Astrocyte (in vitro differentiated cells and primary cell): ENCODE measurements around the gene SCN1B. TPM values are rescaled to one million over a fixed set of nuclear protein-coding genes. Genes with fewer than 3 reads are reported as not detected.

ENCODE experiments used
- DNase-seq: peaks from one replicate; pipeline ENCODE4 v3.0.0-alpha.2; 2010; ENCODE audit warnings: low read depth
- FAIRE-seq: peaks from 2 replicates; lab custom pipeline; 2011; peaks lifted over from hg19 to GRCh38; lab: Jason Lieb, UNC
- H2AFZ ChIP-seq: 2 replicates; pipeline ENCODE4 v1.6.0; 2012; ENCODE audit warnings: low read depth, low read length, inconsistent platforms
- H3K27ac ChIP-seq: 2 replicates; pipeline ENCODE4 v1.5.1; 2011; ENCODE audit warnings: low read depth, low read length, inconsistent platforms
- H3K27me3 ChIP-seq: 2 replicates; pipeline ENCODE4 v1.6.0; 2011; ENCODE audit warnings: low read length, inconsistent platforms; ENCODE audit not compliant: insufficient read depth
- H3K36me3 ChIP-seq: 2 replicates; pipeline ENCODE4 v1.5.1; 2011; ENCODE audit warnings: low read length, inconsistent platforms; ENCODE audit not compliant: insufficient read depth
- H3K4me1 ChIP-seq: 2 replicates; pipeline ENCODE4 v1.5.1; 2011; ENCODE audit warnings: low read length, inconsistent platforms; ENCODE audit not compliant: insufficient read depth
- H3K4me2 ChIP-seq: 2 replicates; pipeline ENCODE4 v1.6.0; 2012; ENCODE audit warnings: low read length, inconsistent platforms
- H3K4me3 ChIP-seq: 2 replicates; pipeline ENCODE4 v1.5.1; 2011; ENCODE audit warnings: low read depth, mild to moderate bottlenecking, low read length, inconsistent platforms; ENCODE audit not compliant: insufficient read depth
- H3K79me2 ChIP-seq: 2 replicates; pipeline ENCODE4 v1.6.0; 2012; ENCODE audit warnings: mild to moderate bottlenecking, low read length, inconsistent platforms; ENCODE audit not compliant: insufficient read depth
- H3K9ac ChIP-seq: 2 replicates; pipeline ENCODE4 v1.6.0; 2012; ENCODE audit warnings: mild to moderate bottlenecking, low read length, inconsistent platforms
- H3K9me3 ChIP-seq: 2 replicates; pipeline ENCODE4 v1.5.1; 2012; ENCODE audit warnings: low read depth, mild to moderate bottlenecking, low read length, inconsistent platforms; ENCODE audit not compliant: insufficient read depth
- H4K20me1 ChIP-seq: 2 replicates; pipeline ENCODE4 v1.6.0; 2012; ENCODE audit warnings: low read length, inconsistent platforms; ENCODE audit not compliant: insufficient read depth
- H3K27ac Mint-ChIP-seq: one replicate; pipeline ENCODE4 v1.8.0; 2021; ENCODE audit warnings: mild to moderate bottlenecking, mixed read lengths; ENCODE audit not compliant: unreplicated experiment
- H3K27me3 Mint-ChIP-seq: one replicate; pipeline ENCODE4 v1.8.0; 2021; ENCODE audit warnings: low read depth, mixed read lengths; ENCODE audit not compliant: unreplicated experiment
- H3K36me3 Mint-ChIP-seq: one replicate; pipeline ENCODE4 v1.8.0; 2021; ENCODE audit warnings: low read depth, mixed read lengths; ENCODE audit not compliant: unreplicated experiment
- H3K4me1 Mint-ChIP-seq: one replicate; pipeline ENCODE4 v1.8.0; 2021; ENCODE audit warnings: low read depth, mixed read lengths; ENCODE audit not compliant: unreplicated experiment
- H3K4me3 Mint-ChIP-seq: one replicate; pipeline ENCODE4 v1.8.0; 2021; ENCODE audit warnings: mild to moderate bottlenecking, moderate library complexity, mixed read lengths; ENCODE audit not compliant: unreplicated experiment
- H3K9me3 Mint-ChIP-seq: one replicate; pipeline ENCODE4 v1.8.0; 2021; ENCODE audit warnings: mild to moderate bottlenecking, mixed read lengths; ENCODE audit not compliant: unreplicated experiment
- CTCF ChIP-seq: IDR thresholded peaks from 2 replicates; pipeline ENCODE4 v1.5.1; 2011; ENCODE audit warnings: low read depth, mild to moderate bottlenecking, inconsistent platforms, low read length, moderate library complexity; ENCODE audit not compliant: insufficient read depth
- EZH2 ChIP-seq: IDR thresholded peaks from 2 replicates; pipeline ENCODE4 v1.6.1; 2012; ENCODE audit warnings: mild to moderate bottlenecking, low read length, inconsistent platforms; ENCODE audit not compliant: insufficient read depth
- total RNA-seq: library from RNA; stranded (reverse); gene quantifications from 2 replicates; pipeline ENCODE4 v1.2.1, GENCODE V29; 2021

Gene SCN1B
- total RNA-seq, 1 donor from 2014 or later, result 3.0 TPM

GRCh38 chr19:35054626-35055025 lies 24.4 kb downstream of the SCN1B start:
- Histone ChIP-seq H3K4me1 (no peaks in the 10 kb centered on the region), H3K4me2 (no peak overlapping the region), H4K20me1 (no peaks in the 10 kb centered on the region), H3K9ac (no peak overlapping the region), H3K9me3 (no peaks in the 10 kb centered on the region), H3K36me3 (no peaks in the 10 kb centered on the region), H3K27ac (no peak overlapping the region), H3K79me2 (no peaks in the 10 kb centered on the region), H3K27me3 (peaks cover 12% of the 10 kb centered on the region), H2AFZ (no peak overlapping the region), H3K4me3 (no peak overlapping the region)
- TF ChIP-seq EZH2, result no peak
- no peak for TF ChIP-seq CTCF
- H3K9me3 Mint-ChIP-seq, result no peaks in the 10 kb centered on the region
- DNase-seq, result no peak
- H3K4me3 Mint-ChIP-seq, result no peak overlapping the region
- H3K4me1 Mint-ChIP-seq, result peaks cover 3% of the 10 kb centered on the region
- H3K27me3 Mint-ChIP-seq, result peaks cover 22% of the 10 kb centered on the region
- peaks cover 2% of the 10 kb centered on the region for H3K36me3 Mint-ChIP-seq
- FAIRE-seq, result no peak
- no peak overlapping the region for H3K27ac Mint-ChIP-seq

GRCh38 chr19:35055715-35056179 lies 25.5 kb downstream of the SCN1B start:
- TF ChIP-seq CTCF (no peak), EZH2 (no peak)
- no peaks in the 10 kb centered on the region for H3K9me3 Mint-ChIP-seq
- Histone ChIP-seq H2AFZ (no peak overlapping the region), H3K4me3 (no peak overlapping the region), H3K4me2 (no peak overlapping the region), H3K79me2 (no peaks in the 10 kb centered on the region), H3K27me3 (peaks cover 12% of the 10 kb centered on the region), H3K9me3 (no peaks in the 10 kb centered on the region), H3K4me1 (no peaks in the 10 kb centered on the region), H3K9ac (no peak overlapping the region), H4K20me1 (no peaks in the 10 kb centered on the region), H3K36me3 (no peaks in the 10 kb centered on the region), H3K27ac (no peak overlapping the region)
- no peak for DNase-seq
- peaks cover 24% of the 10 kb centered on the region for H3K27me3 Mint-ChIP-seq
- H3K4me3 Mint-ChIP-seq, result no peak overlapping the region
- H3K4me1 Mint-ChIP-seq, result peaks cover 3% of the 10 kb centered on the region
- peaks cover 2% of the 10 kb centered on the region for H3K36me3 Mint-ChIP-seq
- H3K27ac Mint-ChIP-seq, result no peak overlapping the region
- no peak for FAIRE-seq

GRCh38 chr19:35056513-35057063 lies 26.3 kb downstream of the SCN1B start:
- no peak overlapping the region for H3K27ac Mint-ChIP-seq
- H3K9ac ChIP-seq, result no peak overlapping the region
- no peak overlapping the region for H3K4me2 ChIP-seq

More at GRCh38 chr19:35056513-35057063, 26.3 kb downstream of the SCN1B start:
- Histone ChIP-seq H3K27ac (no peak overlapping the region), H3K27me3 (peaks cover 12% of the 10 kb centered on the region), H3K36me3 (no peaks in the 10 kb centered on the region), H3K4me1 (no peaks in the 10 kb centered on the region), H2AFZ (no peak overlapping the region), H3K9me3 (no peaks in the 10 kb centered on the region), H3K4me3 (no peak overlapping the region), H3K79me2 (no peaks in the 10 kb centered on the region), H4K20me1 (no peaks in the 10 kb centered on the region)
- H3K27me3 Mint-ChIP-seq, result peaks cover 27% of the 10 kb centered on the region
- DNase-seq (no peak), FAIRE-seq (no peak)
- H3K4me1 Mint-ChIP-seq, result peaks cover 3% of the 10 kb centered on the region
- TF ChIP-seq CTCF (no peak), EZH2 (no peak)
- peaks cover 2% of the 10 kb centered on the region for H3K9me3 Mint-ChIP-seq
- H3K36me3 Mint-ChIP-seq, result peaks cover 2% of the 10 kb centered on the region
- H3K4me3 Mint-ChIP-seq, result no peak overlapping the region
